IMR-90 (cell line): ENCODE results near the gene IFNA4. TPM values are rescaled to one million over a fixed set of nuclear protein-coding genes. Genes with fewer than 3 reads are reported as not detected.

Source experiments
- ATAC-seq: fragments of 200-7000 bp; cut with Tn5 transposase; 2 replicates; pipeline ENCODE4 v1.9.1; 2020; ENCODE audit warnings: low read depth, mild to moderate bottlenecking, moderate library complexity
- BruUV-seq: library from RNA; stranded (reverse); fragments of 400-500 nt; replicated peaks from 2 replicates; lab custom pipeline; 2021; lab: Mats Ljungman, UMichigan
- CTCF ChIA-PET: fragments of 300-600 bp; formaldehyde crosslinking; extraction: SDS; loops from one replicate; lab custom pipeline; 2021; ENCODE audit warnings: antibody characterized with exemption; lab: Yijun Ruan, JAX
- POLR2A ChIA-PET: fragments of 300-600 bp; sonication (Branson Sonifier 250); formaldehyde crosslinking; loops from one replicate; lab custom pipeline; 2022; ENCODE audit warnings: antibody characterized with exemption; ENCODE audit not compliant: unreplicated experiment; lab: Charles Lee
- DNase-seq: peaks from one replicate; pipeline ENCODE4 v3.0.0; 2013
- H2AFZ ChIP-seq: replicated peaks from 2 replicates; pipeline ENCODE3; 2013; ENCODE audit warnings: low read length, mild to moderate bottlenecking; ENCODE audit not compliant: poor library complexity
- H2AK5ac ChIP-seq: 2 replicates; pipeline ENCODE4 v1.6.1; 2013; ENCODE audit warnings: low read depth, low read length, inconsistent platforms
- H2AK9ac ChIP-seq: replicated peaks from 2 replicates; pipeline ENCODE3; 2013; ENCODE audit warnings: mild to moderate bottlenecking, low read depth, low read length, moderate library complexity; ENCODE audit not compliant: poor library complexity
- H2BK120ac ChIP-seq: 2 replicates; pipeline ENCODE4 v1.6.1; 2013; ENCODE audit warnings: low read depth, low read length, inconsistent platforms
- H2BK15ac ChIP-seq: 3 replicates; pipeline ENCODE4 v1.6.1; 2013; ENCODE audit warnings: low read depth, low read length, inconsistent platforms
- H2BK20ac ChIP-seq: 2 replicates; pipeline ENCODE4 v1.6.1; 2013; ENCODE audit warnings: low read depth, mild to moderate bottlenecking, inconsistent platforms, low read length, moderate library complexity
- H2BK5ac ChIP-seq: 2 replicates; pipeline ENCODE4 v1.6.1; 2013; ENCODE audit warnings: mild to moderate bottlenecking, low read depth, low read length, inconsistent platforms; ENCODE audit not compliant: poor library complexity, severe bottlenecking
- H3K14ac ChIP-seq: replicated peaks from 2 replicates; pipeline ENCODE4 v1.6.1; 2013; ENCODE audit warnings: low read depth, low read length, inconsistent platforms
- H3K18ac ChIP-seq: 2 replicates; pipeline ENCODE4 v1.6.1; 2013; ENCODE audit warnings: low read depth, low read length, control low read depth
- H3K23ac ChIP-seq: 2 replicates; pipeline ENCODE4 v1.6.1; 2013; ENCODE audit warnings: low read depth, low read length, inconsistent platforms
- H3K27ac ChIP-seq: 2 replicates; pipeline ENCODE4 v1.5.1; 2013; ENCODE audit warnings: mild to moderate bottlenecking, control low read depth, low read length; ENCODE audit not compliant: insufficient read depth
- H3K27me3 ChIP-seq: 2 replicates; pipeline ENCODE4 v1.6.1; 2013; ENCODE audit warnings: low read length; ENCODE audit not compliant: control insufficient read depth, insufficient read depth
- H3K36me3 ChIP-seq: 2 replicates; pipeline ENCODE4 v1.6.1; 2013; ENCODE audit warnings: low read length, mixed read lengths; ENCODE audit not compliant: control insufficient read depth, insufficient read depth
- H3K4ac ChIP-seq: 2 replicates; pipeline ENCODE4 v1.6.1; 2013; ENCODE audit warnings: low read depth, low read length, inconsistent platforms
- H3K4me1 ChIP-seq: 2 replicates; pipeline ENCODE4 v1.6.1; 2013; ENCODE audit warnings: low read length, mixed read lengths; ENCODE audit not compliant: control insufficient read depth, insufficient read depth
- H3K4me2 ChIP-seq: 2 replicates; pipeline ENCODE4 v1.6.1; 2013; ENCODE audit warnings: low read depth, mild to moderate bottlenecking, control low read depth, low read length, moderate library complexity
- H3K4me3 ChIP-seq: 2 replicates; pipeline ENCODE4 v1.5.1; 2013; ENCODE audit warnings: low read depth, mild to moderate bottlenecking, control low read depth, low read length, moderate library complexity; ENCODE audit not compliant: insufficient read depth
- H3K56ac ChIP-seq: 2 replicates; pipeline ENCODE4 v1.6.1; 2013; ENCODE audit warnings: low read length, inconsistent platforms; ENCODE audit not compliant: insufficient read depth; ENCODE audit errors: extremely low read depth
- H3K79me1 ChIP-seq, 2 experiments: 2 replicates each; pipeline ENCODE4 v1.6.1; 2013; ENCODE audit warnings: low read length in 2 of 2, inconsistent platforms in 1 of 2, low read depth in 1 of 2
- H3K9ac ChIP-seq: 2 replicates; pipeline ENCODE4 v1.6.1; 2013; ENCODE audit warnings: low read depth, low read length, control low read depth
- H3K9me1 ChIP-seq: 2 replicates; pipeline ENCODE4 v1.6.1; 2013; ENCODE audit warnings: low read length, inconsistent platforms; ENCODE audit not compliant: insufficient read depth
- H3K9me3 ChIP-seq: 2 replicates; pipeline ENCODE4 v1.6.1; 2013; ENCODE audit warnings: low read length; ENCODE audit not compliant: control insufficient read depth, insufficient read depth
- H4K20me1 ChIP-seq: 2 replicates; pipeline ENCODE4 v1.6.1; 2013; ENCODE audit warnings: low read length, inconsistent platforms; ENCODE audit not compliant: insufficient read depth
- H4K5ac ChIP-seq: 2 replicates; pipeline ENCODE4 v1.6.1; 2013; ENCODE audit warnings: mild to moderate bottlenecking, low read depth, low read length, control low read depth
- H4K8ac ChIP-seq, 2 experiments: 2 replicates each; pipeline ENCODE4 v1.6.1; 2013; ENCODE audit warnings: low read depth in 2 of 2, low read length in 2 of 2, control low read depth in 1 of 2, inconsistent platforms in 1 of 2
- H4K91ac ChIP-seq: 2 replicates; pipeline ENCODE4 v1.6.1; 2013; ENCODE audit warnings: low read depth, low read length, inconsistent platforms; ENCODE audit not compliant: insufficient read depth
- BHLHE40 ChIP-seq: fragments of 150-350 bp; IDR thresholded peaks from 2 replicates; pipeline ENCODE4 v1.6.1; 2016; ENCODE audit warnings: mild to moderate bottlenecking, low read depth, low read length
- CEBPB ChIP-seq: IDR thresholded peaks from 2 replicates; pipeline ENCODE4 v1.6.1; 2012; ENCODE audit warnings: low read depth, low read length, improper control_type of control experiment
- CHD1 ChIP-seq: IDR thresholded peaks from 2 replicates; pipeline ENCODE4 v1.6.1; 2012; ENCODE audit warnings: low read depth, low read length, improper control_type of control experiment
- CTCF ChIP-seq: conservative IDR thresholded peaks from 2 replicates; pipeline ENCODE4 v1.5.1; 2012; ENCODE audit warnings: mild to moderate bottlenecking, low read depth, low read length, improper control_type of control experiment
- ELK1 ChIP-seq: fragments of 150-350 bp; IDR thresholded peaks from 2 replicates; pipeline ENCODE4 v1.6.1; 2016; ENCODE audit warnings: low read depth, mild to moderate bottlenecking, low read length, moderate library complexity, borderline replicate concordance
- FOS ChIP-seq: fragments of 150-350 bp; IDR thresholded peaks from 2 replicates; pipeline ENCODE4 v1.6.1; 2016; ENCODE audit warnings: low read depth, low read length
- MAFK ChIP-seq: IDR thresholded peaks from 2 replicates; pipeline ENCODE4 v1.6.1; 2012; ENCODE audit warnings: low read depth, low read length, improper control_type of control experiment
- MAZ ChIP-seq: IDR thresholded peaks from 2 replicates; pipeline ENCODE4 v1.6.1; 2012; ENCODE audit warnings: low read depth, mild to moderate bottlenecking, low read length, improper control_type of control experiment, moderate library complexity, borderline replicate concordance
- MXI1 ChIP-seq: IDR thresholded peaks from 2 replicates; pipeline ENCODE4 v1.6.1; 2012; ENCODE audit warnings: low read depth, mild to moderate bottlenecking, low read length, moderate library complexity, borderline replicate concordance
- NFE2L2 ChIP-seq: fragments of 150-350 bp; IDR thresholded peaks from 2 replicates; pipeline ENCODE4 v1.6.1; 2016; ENCODE audit warnings: low read depth, mild to moderate bottlenecking, low read length
- POLR2A ChIP-seq: IDR thresholded peaks from 2 replicates; pipeline ENCODE4 v1.6.1; 2012; ENCODE audit warnings: mild to moderate bottlenecking, low read depth, low read length
- RAD21 ChIP-seq: IDR thresholded peaks from 2 replicates; pipeline ENCODE4 v1.6.1; 2012; ENCODE audit warnings: low read length, improper control_type of control experiment
- RCOR1 ChIP-seq: IDR thresholded peaks from 2 replicates; pipeline ENCODE4 v1.6.1; 2012; ENCODE audit warnings: mild to moderate bottlenecking, low read length, improper control_type of control experiment; ENCODE audit not compliant: insufficient replicate concordance
- RFX5 ChIP-seq: IDR thresholded peaks from 2 replicates; pipeline ENCODE4 v1.8.0; 2012; ENCODE audit warnings: low read depth, mild to moderate bottlenecking, low read length, moderate library complexity
- SMC3 ChIP-seq: fragments of 150-350 bp; IDR thresholded peaks from 2 replicates; pipeline ENCODE4 v1.6.1; 2016; ENCODE audit warnings: low read depth, mild to moderate bottlenecking, antibody characterized with exemption, low read length, moderate library complexity
- USF2 ChIP-seq: fragments of 150-350 bp; IDR thresholded peaks from 2 replicates; pipeline ENCODE4 v1.6.1; 2017; ENCODE audit warnings: mild to moderate bottlenecking, antibody characterized with exemption, low read length, low read depth
- WGBS, 2 experiments: methylation state at CpG; one replicate each; pipeline versions ENCODE4 v1.1.5 to v1.1.7; 2013; ENCODE audit warnings: missing lambda C conversion rate in 2 of 2; ENCODE audit not compliant: insufficient read length in 1 of 2; ENCODE audit errors: extremely low coverage in 2 of 2; 5-methylcytosine and 5-hydroxymethylcytosine counted together
- dilution Hi-C: fragments of 300-500 bp; cut with HindIII; formaldehyde crosslinking; loops from one replicate; pipeline ENCODE4 v1.14.3; 2018; ENCODE audit warnings: low sequenced_read_pairs; ENCODE audit not compliant: unreplicated experiment
- in situ Hi-C: fragments of 300-500 bp; cut with MboI; formaldehyde crosslinking; loops from 3 replicates; pipeline ENCODE4 v1.14.3; 2019; ENCODE audit warnings: low sequenced_read_pairs, inconsistent platforms, mixed read lengths
- intact Hi-C: fragments of 100-400 bp; cut with micrococcal nuclease; formaldehyde crosslinking; loops from 2 replicates; pipeline ENCODE4 v1.10.0; 2022
- polyA plus RNA-seq, 3 experiments: library from polyadenylated mRNA; depleted of rRNA; stranded (reverse); fragments of >200 nt; gene quantifications; 2 replicates each; pipeline ENCODE4 v1.2.3, GENCODE V29; 2012; ENCODE audit warnings: low replicate concordance in 1 of 3
- total RNA-seq: library from RNA; depleted of rRNA; stranded (reverse); fragments of >200 nt; gene quantifications from 2 replicates; pipeline ENCODE4 v1.2.3, GENCODE V29; 2012

The IFNA4 gene
- total and polyA plus RNA-seq, 2 of the 4 experiments (the other 2 are of a cell fraction) = not detected

GRCh38 chr9:21172156-21172555 lies 15.2 kb downstream of the IFNA4 start:
- DNase-seq = no peak
- H3K27me3 ChIP-seq = no peaks in the 10 kb centered on the region
- no TSS peak for BruUV-seq

More at GRCh38 chr9:21172156-21172555, 15.2 kb downstream of the IFNA4 start:
- H3K4me2 ChIP-seq = no peak overlapping the region
- no peaks in the 10 kb centered on the region for H3K9me3 ChIP-seq
- dilution Hi-C loops = no loop called here
- H4K8ac ChIP-seq = no peak overlapping the region
- H3K79me1 ChIP-seq = no peaks in the 10 kb centered on the region
- no peak overlapping the region for H2BK120ac ChIP-seq
- H3K23ac ChIP-seq = no peak overlapping the region
- H2AK9ac ChIP-seq = no peak overlapping the region
- no peak overlapping the region for H3K9ac ChIP-seq
- H3K4ac ChIP-seq = no peak overlapping the region
- H2AK5ac ChIP-seq = no peak overlapping the region
- no peak overlapping the region for H4K5ac ChIP-seq
- no CpG with 5 or more reads among the region's 3 CpGs for WGBS, 2 experiments
- H4K91ac ChIP-seq = no peak overlapping the region
- H3K36me3 ChIP-seq = no peaks in the 10 kb centered on the region
- H2AFZ ChIP-seq = no peak overlapping the region
- TF ChIP-seq CTCF = no peak
- no peak for TF ChIP-seq NFE2L2
- TF ChIP-seq FOS = no peak
- TF ChIP-seq MXI1 = no peak
- no peak for TF ChIP-seq CEBPB
- TF ChIP-seq CHD1 = no peak
- TF ChIP-seq ELK1 = no peak
- TF ChIP-seq POLR2A = no peak
- no peak for TF ChIP-seq BHLHE40
- no peak for TF ChIP-seq SMC3
- no peak for TF ChIP-seq MAZ
- TF ChIP-seq RFX5 = no peak
- TF ChIP-seq RCOR1 = no peak
- TF ChIP-seq USF2 = no peak
- TF ChIP-seq MAFK = no peak
- no peak for TF ChIP-seq RAD21
- H3K18ac ChIP-seq = no peak overlapping the region
- H3K4me3 ChIP-seq = no peak overlapping the region
- ATAC-seq = no peak
- intact Hi-C loops = no loop called here
- POLR2A ChIA-PET = no interaction called here
- no peak overlapping the region for H2BK20ac ChIP-seq
- H2BK5ac ChIP-seq = no peak overlapping the region
- CTCF ChIA-PET = no interaction called here
- no peak overlapping the region for H3K27ac ChIP-seq
- H3K56ac ChIP-seq = no peak overlapping the region
- no peaks in the 10 kb centered on the region for H3K4me1 ChIP-seq
- no peaks in the 10 kb centered on the region for H4K20me1 ChIP-seq
- no peak overlapping the region for H2BK15ac ChIP-seq
- in situ Hi-C loops = no loop called here
- no peaks in the 10 kb centered on the region for H3K9me1 ChIP-seq
- no peak overlapping the region for H3K14ac ChIP-seq
